ENCODE data around the gene DLGAP4.

The DLGAP4 gene

GRCh38 chr20:36333841-36334240 is 27.7 kb downstream of the DLGAP4 start:
- DNase-seq = no peak

GRCh38 chr20:36334281-36335205 is 28.4 kb downstream of the DLGAP4 start:
- DNase-seq = no peak

- no peak for DNase-seq
Observed at GRCh38 chr20:36335206-36335870, 29.2 kb downstream of the DLGAP4 start.

GRCh38 chr20:36336204-36336603 is 30.1 kb downstream of the DLGAP4 start:
- no peak for DNase-seq

- DNase-seq = no peak
Observed at GRCh38 chr20:36336954-36337704, 31.0 kb downstream of the DLGAP4 start.

GRCh38 chr20:36337886-36338285 is 31.7 kb downstream of the DLGAP4 start:
- DNase-seq = no peak

- no peak for DNase-seq
Observed at GRCh38 chr20:36339646-36340592, 33.8 kb downstream of the DLGAP4 start.

- DNase-seq = no peak
Observed at GRCh38 chr20:36340593-36340990, 34.5 kb downstream of the DLGAP4 start.

- DNase-seq = no peak
Observed at GRCh38 chr20:36341331-36342020, 35.3 kb downstream of the DLGAP4 start.

- no peak for DNase-seq
Observed at GRCh38 chr20:36342331-36343120, 36.4 kb downstream of the DLGAP4 start.

GRCh38 chr20:36343641-36344040 is 37.5 kb downstream of the DLGAP4 start:
- no peak for DNase-seq

- DNase-seq = no peak
Observed at GRCh38 chr20:36344517-36345132, 38.5 kb downstream of the DLGAP4 start.

GRCh38 chr20:36346256-36346655 is 40.1 kb downstream of the DLGAP4 start:
- no peak for DNase-seq

GRCh38 chr20:36349384-36350170 is 43.4 kb downstream of the DLGAP4 start:
- DNase-seq = no peak

GRCh38 chr20:36350439-36350838 is 44.3 kb downstream of the DLGAP4 start:
- DNase-seq = no peak

GRCh38 chr20:36351937-36352336 is 45.8 kb downstream of the DLGAP4 start:
- no peak for DNase-seq

GRCh38 chr20:36352843-36353553 is 46.9 kb downstream of the DLGAP4 start:
- DNase-seq = no peak

GRCh38 chr20:36353740-36354139 is 47.6 kb downstream of the DLGAP4 start:
- DNase-seq = no peak

Measured in stimulated activated naive CD4-positive, alpha-beta T cell treated with Interleukin-2 at 50 U/mL for 16 hours (primary cell).